GM12878 (cell line): Measurements from ENCODE around the gene MAN2A1. TPM values are rescaled to one million over a fixed set of nuclear protein-coding genes. Genes with fewer than 3 reads are reported as not detected.

Source experiments
- ATAC-seq: fragments of 200-7000 bp; cut with Tn5 transposase; 3 replicates; pipeline ENCODE4 v1.9.1; 2020; ENCODE audit warnings: mild to moderate bottlenecking, moderate library complexity
- BruUV-seq: library from RNA; stranded (reverse); fragments of 400-500 nt; replicated peaks from 2 replicates; lab custom pipeline; 2021; lab: Mats Ljungman, UMichigan
- CTCF ChIA-PET: fragments of 300-600 bp; sonication (Branson Sonifier 250); formaldehyde crosslinking; extraction: SDS; loops from one replicate; lab custom pipeline; 2021; ENCODE audit warnings: inconsistent platforms; lab: Yijun Ruan, JAX
- POLR2A ChIA-PET: fragments of 350-600 bp; formaldehyde crosslinking; extraction: SDS; loops from one replicate; lab custom pipeline; 2021; ENCODE audit warnings: inconsistent platforms; lab: Charles Lee
- RAD21 ChIA-PET: fragments of 300-600 bp; sonication (Branson Sonifier 250); formaldehyde crosslinking; loops from one replicate; lab custom pipeline; 2023; ENCODE audit warnings: antibody characterized with exemption; ENCODE audit not compliant: unreplicated experiment; lab: Charles Lee
- SMC1A ChIA-PET: fragments of 300-600 bp; sonication (Branson Sonifier 250); formaldehyde crosslinking; loops from one replicate; lab custom pipeline; 2023; ENCODE audit not compliant: unreplicated experiment, uncharacterized antibody; lab: Charles Lee
- DNase-seq: peaks from one replicate; pipeline ENCODE4 v3.0.0-alpha.2; 2011; ENCODE audit warnings: low read depth, low spot score
- FAIRE-seq: peaks from 3 replicates; lab custom pipeline; 2011; peaks lifted over from hg19 to GRCh38; lab: Jason Lieb, UNC
- H2AFZ ChIP-seq: 2 replicates; pipeline ENCODE4 v1.6.0; 2011; ENCODE audit warnings: low read depth, low read length, control low read depth; ENCODE audit not compliant: control insufficient read depth
- H3K27ac ChIP-seq: 2 replicates; pipeline ENCODE4 v1.5.1; 2011; ENCODE audit warnings: control low read depth; ENCODE audit not compliant: control insufficient read depth, insufficient read depth
- H3K27me3 ChIP-seq, 2 experiments: replicated peaks in 1 of 2; 2 replicates each; pipeline versions ENCODE4 v1.6.0 to v1.6.1; 2011; ENCODE audit warnings: low read length in 1 of 2; ENCODE audit not compliant: control insufficient read depth in 2 of 2, insufficient read depth in 2 of 2
- H3K36me3 ChIP-seq, 2 experiments: 2 replicates each; pipeline ENCODE4 v1.5.1; 2011; ENCODE audit warnings: low read length in 1 of 2; ENCODE audit not compliant: control insufficient read depth in 2 of 2, insufficient read depth in 2 of 2
- H3K4me1 ChIP-seq: 2 replicates; pipeline ENCODE4 v1.6.1; 2011; ENCODE audit warnings: mild to moderate bottlenecking, low read length, moderate library complexity, mixed read lengths; ENCODE audit not compliant: control insufficient read depth, insufficient read depth
- H3K4me2 ChIP-seq: 2 replicates; pipeline ENCODE4 v1.6.0; 2011; ENCODE audit warnings: control low read depth; ENCODE audit not compliant: control insufficient read depth, insufficient read depth
- H3K4me3 ChIP-seq: fragments of 200-600 bp; sonication (generic); 2 replicates; pipeline ENCODE4 v1.5.1; 2016
- H3K79me2 ChIP-seq: 2 replicates; pipeline ENCODE4 v1.6.0; 2011; ENCODE audit warnings: low read length; ENCODE audit not compliant: control insufficient read depth, insufficient read depth
- H3K9ac ChIP-seq: 2 replicates; pipeline ENCODE4 v1.8.0; 2011; ENCODE audit warnings: low read length, control low read depth, mixed read lengths; ENCODE audit not compliant: control insufficient read depth, insufficient read depth
- H3K9me3 ChIP-seq: replicated peaks from 3 replicates; pipeline ENCODE4 v1.5.1; 2011; ENCODE audit warnings: mild to moderate bottlenecking, low read length; ENCODE audit not compliant: control insufficient read depth, insufficient read depth
- H4K20me1 ChIP-seq: 2 replicates; pipeline ENCODE4 v1.6.0; 2011; ENCODE audit not compliant: control insufficient read depth, insufficient read depth
- GATAD2B ChIP-seq: fragments of 450-650 bp; conservative IDR thresholded peaks from 2 replicates; pipeline ENCODE4 v1.6.1; 2017; ENCODE audit warnings: low read depth, mild to moderate bottlenecking, moderate library complexity
- IRF5 ChIP-seq: fragments of 450-650 bp; IDR thresholded peaks from 2 replicates; pipeline ENCODE4 v1.6.1; 2017; ENCODE audit warnings: borderline replicate concordance
- MEF2A ChIP-seq: IDR thresholded peaks from 2 replicates; pipeline ENCODE4 v1.6.1; 2011; ENCODE audit warnings: low read depth, mild to moderate bottlenecking, low read length, moderate library complexity; ENCODE audit not compliant: insufficient read depth
- YY1 ChIP-seq: IDR thresholded peaks from 2 replicates; pipeline ENCODE4 v1.6.1; 2011; ENCODE audit warnings: low read depth, mild to moderate bottlenecking, low read length
- ZBTB33 ChIP-seq: fragments of 450-650 bp; IDR thresholded peaks from 2 replicates; pipeline ENCODE4 v1.6.1; 2017; ENCODE audit warnings: mild to moderate bottlenecking
- WGBS: methylation state at CpG from one replicate; pipeline ENCODE4 v1.1.6; 2016; ENCODE audit warnings: low lambda C conversion rate; ENCODE audit not compliant: insufficient replicate concordance, insufficient coverage; ENCODE audit errors: missing lambda C conversion rate; 5-methylcytosine and 5-hydroxymethylcytosine counted together
- in situ Hi-C: fragments of 300-500 bp; cut with MboI; formaldehyde crosslinking; loops from 9 replicates; pipeline ENCODE4 v1.14.3; 2018; ENCODE audit warnings: mixed read lengths
- intact Hi-C: fragments of 100-400 bp; cut with micrococcal nuclease; formaldehyde crosslinking; loops from one replicate; pipeline ENCODE4 v1.14.2; 2022; ENCODE audit not compliant: unreplicated experiment
- polyA plus RNA-seq, 11 experiments: library from polyadenylated mRNA; depleted of rRNA in 4 of 11; unstranded in 6 of 11; stranded (reverse) in 5 of 11; fragments of >200 nt; fragmentation: Nextera tagmentation in 4 of 11; fragmentation: Illumina TruSeq in 1 of 11; extraction: Ambion mirVana in 4 of 11; extraction: Trizol in 1 of 11; gene quantifications; 1 replicate in 1 of 11; 2 replicates in 10 of 11; pipeline versions ENCODE4 v1.2.1 to v1.2.3, GENCODE V29; 2011 to 2016; ENCODE audit warnings: inconsistent platforms in 2 of 11, missing spikeins in 2 of 11, low read depth in 1 of 11
- total RNA-seq, 4 experiments: library from RNA; depleted of rRNA in 3 of 4; stranded (reverse); fragments of >200 nt in 3 of 4; fragmentation: Illumina TruSeq in 1 of 4; extraction: Trizol in 1 of 4; gene quantifications; 2 replicates each; pipeline versions ENCODE4 v1.2.1 to v1.2.3, GENCODE V29; 2013 to 2021

MAN2A1 gene
- total and polyA plus RNA-seq, 10 of the 15 experiments (the other 5 are each of a cell fraction or from before 2014, with no cell fraction given) = 4.2 to 27.9 (median 10.5) TPM

- no peak overlapping the region for H2AFZ ChIP-seq
- in situ Hi-C loops = no loop called here
- H3K4me1 ChIP-seq = no peaks in the 10 kb centered on the region
- no peak overlapping the region for H3K9ac ChIP-seq
- H3K9me3 ChIP-seq = no peaks in the 10 kb centered on the region
- no TSS peak for BruUV-seq
- TF ChIP-seq MEF2A (no peak), YY1 (no peak)
- POLR2A ChIA-PET = interaction anchor here (1.6 kb wide), 1 partner anchor 10 kb away, joined by 3 read pairs; no protein-coding TSS in a partner anchor
- ATAC-seq (no peak), FAIRE-seq (no peak), DNase-seq (no peak)
- CTCF ChIA-PET = no interaction called here
- no peaks in the 10 kb centered on the region for H4K20me1 ChIP-seq
- SMC1A ChIA-PET = interaction anchor here (2.6 kb wide), 1 partner anchor 8 kb away, joined by 10 read pairs; no protein-coding TSS in a partner anchor
- intact Hi-C loops = no loop called here
- no peaks in the 10 kb centered on the region for H3K27me3 ChIP-seq
- no peaks in the 10 kb centered on the region for H3K79me2 ChIP-seq
- RAD21 ChIA-PET = no interaction called here
- peaks cover 0 to 2% of the 10 kb centered on the region in 2 experiments; a peak in 1 of 4 replicates for H3K36me3 ChIP-seq
- H3K4me3 ChIP-seq = no peak overlapping the region
- no peak overlapping the region for H3K4me2 ChIP-seq
- H3K27ac ChIP-seq = no peak overlapping the region
- 57% methylated on average over 3 of the region's 3 CpGs for WGBS
Measured at GRCh38 chr5:109853377-109853776, 163.7 kb downstream of the MAN2A1 start.

- TF ChIP-seq GATAD2B = no peak
- TF ChIP-seq ZBTB33 = no peak
- no peak for TF ChIP-seq IRF5
- Histone ChIP-seq H3K27ac (no peak overlapping the region), H3K4me1 (no peaks in the 10 kb centered on the region), H3K79me2 (no peaks in the 10 kb centered on the region), H3K4me2 (no peak overlapping the region), H4K20me1 (no peaks in the 10 kb centered on the region), H3K9ac (no peak overlapping the region), H2AFZ (no peak overlapping the region), H3K36me3 (no peaks in the 10 kb centered on the region; a peak in 1 of 4 replicates), H3K27me3 (no peaks in the 10 kb centered on the region), H3K9me3 (no peaks in the 10 kb centered on the region), H3K4me3 (no peak overlapping the region)
- WGBS = 94% methylated on average over 1 of the region's 1 CpG
- ChIA-PET POLR2A (no interaction called here), SMC1A (interaction anchor here (0.9 to 1.2 kb wide), 3 partner anchors 10 to 163 kb away, joined by 3 read pairs; no protein-coding TSS in a partner anchor), RAD21 (no interaction called here), CTCF (no interaction called here)
- no peak for DNase-seq
- no peak for ATAC-seq
- in situ Hi-C loops = no loop called here
- FAIRE-seq = no peak
- BruUV-seq = no TSS peak
- intact Hi-C loops = no loop called here
Measured at GRCh38 chr5:109855056-109855455, 165.3 kb downstream of the MAN2A1 start.
